Endothelial cell of umbilical vein (primary cell): ENCODE data around the gene EIF4B. TPM values are rescaled to one million over a fixed set of nuclear protein-coding genes. Genes with fewer than 3 reads are reported as not detected.

Experiments
- BruUV-seq: library from RNA; stranded (reverse); fragments of 400-500 nt; replicated peaks from 2 replicates; lab custom pipeline; 2021; lab: Mats Ljungman, UMichigan
- CTCF ChIA-PET: fragments of 300-600, 350-600 bp; sonication (Branson Sonifier 250); formaldehyde crosslinking; loops from one replicate; lab custom pipeline; 2021; ENCODE audit warnings: antibody characterized with exemption, inconsistent platforms; lab: Charles Lee
- POLR2A ChIA-PET: fragments of 300-600, 350-600 bp; sonication (Branson Sonifier 250); formaldehyde crosslinking; loops from one replicate; lab custom pipeline; 2021; ENCODE audit warnings: antibody characterized with exemption, inconsistent platforms; lab: Charles Lee
- DNase-seq: peaks from one replicate; pipeline ENCODE4 v3.0.0-alpha.2; 2011; ENCODE audit warnings: low read depth, low spot score
- FAIRE-seq: peaks from 2 replicates; lab custom pipeline; 2011; peaks lifted over from hg19 to GRCh38; lab: Jason Lieb, UNC
- H2AFZ ChIP-seq: 2 replicates; pipeline ENCODE4 v1.6.0; 2012; ENCODE audit warnings: low read depth, low read length, control low read depth, inconsistent platforms
- H3K27ac ChIP-seq: 2 replicates; pipeline ENCODE4 v1.5.1; 2011; ENCODE audit warnings: low read depth, mild to moderate bottlenecking, control low read depth, low read length, moderate library complexity; ENCODE audit not compliant: insufficient read depth
- H3K27me3 ChIP-seq, 2 experiments: 2 replicates each; pipeline versions ENCODE4 v1.6.0 to v1.6.1; 2011; ENCODE audit warnings: low read length in 2 of 2, mixed read lengths in 1 of 2; ENCODE audit not compliant: control insufficient read depth in 2 of 2, insufficient read depth in 2 of 2
- H3K36me3 ChIP-seq, 2 experiments: 2 replicates in 1 of 2; 3 replicates in 1 of 2; pipeline ENCODE4 v1.5.1; 2011; ENCODE audit warnings: low read length in 2 of 2, mild to moderate bottlenecking in 1 of 2, moderate library complexity in 1 of 2; ENCODE audit not compliant: control insufficient read depth in 2 of 2, insufficient read depth in 2 of 2; ENCODE audit errors: extremely low read depth in 1 of 2
- H3K4me1 ChIP-seq: 3 replicates; pipeline ENCODE4 v1.5.1; 2011; ENCODE audit warnings: mild to moderate bottlenecking, low read length; ENCODE audit not compliant: control insufficient read depth, insufficient read depth; ENCODE audit errors: extremely low read depth
- H3K4me2 ChIP-seq: 2 replicates; pipeline ENCODE4 v1.6.1; 2011; ENCODE audit warnings: low read length, control low read depth, mixed read lengths; ENCODE audit not compliant: insufficient read depth
- H3K4me3 ChIP-seq, 3 experiments: fragments of 200-600 bp in 1 of 3; sonication (generic), shearing (Covaris generic) in 1 of 3; replicated peaks in 1 of 3; 2 replicates each; pipeline ENCODE4 v1.5.1; 2011 to 2016; ENCODE audit warnings: control low read depth in 3 of 3, low read length in 3 of 3, mild to moderate bottlenecking in 2 of 3, inconsistent platforms in 1 of 3, low read depth in 1 of 3, moderate library complexity in 1 of 3; ENCODE audit not compliant: insufficient read depth in 1 of 3
- H3K79me2 ChIP-seq: 2 replicates; pipeline ENCODE4 v1.6.0; 2012; ENCODE audit warnings: low read length, inconsistent platforms; ENCODE audit not compliant: control insufficient read depth, insufficient read depth
- H3K9ac ChIP-seq: replicated peaks from 2 replicates; pipeline ENCODE3; 2011; ENCODE audit warnings: low read length, control low read depth; ENCODE audit not compliant: insufficient read depth; ENCODE audit errors: extremely low read depth
- H3K9me1 ChIP-seq: replicated peaks from 3 replicates; pipeline ENCODE4 v1.6.0; 2011; ENCODE audit warnings: mild to moderate bottlenecking, low read length; ENCODE audit not compliant: control insufficient read depth, insufficient read depth; ENCODE audit errors: extremely low read depth
- H3K9me3 ChIP-seq: replicated peaks from 2 replicates; pipeline ENCODE4 v1.5.1; 2012; ENCODE audit warnings: low read length, inconsistent platforms; ENCODE audit not compliant: control insufficient read depth, insufficient read depth
- H4K20me1 ChIP-seq: replicated peaks from 2 replicates; pipeline ENCODE3; 2011; ENCODE audit warnings: mild to moderate bottlenecking, low read length; ENCODE audit not compliant: control insufficient read depth, insufficient read depth; ENCODE audit errors: extremely low read depth
- CTCF ChIP-seq, 2 donors: IDR thresholded peaks; 1 replicate in 1 of 2; 2 replicates in 1 of 2; pipeline ENCODE4 v1.5.1; 2011; ENCODE audit warnings: low read length in 2 of 2, mild to moderate bottlenecking in 2 of 2, moderate library complexity in 2 of 2, control low read depth in 1 of 2, inconsistent platforms in 1 of 2, low read depth in 1 of 2; ENCODE audit not compliant: insufficient read depth in 1 of 2; ENCODE audit errors: extremely low read depth in 1 of 2
- EZH2 ChIP-seq: IDR thresholded peaks from 2 replicates; pipeline ENCODE4 v1.6.1; 2012; ENCODE audit warnings: borderline replicate concordance, low read depth, mild to moderate bottlenecking, moderate library complexity, low read length, inconsistent platforms; ENCODE audit not compliant: severe bottlenecking
- FOS ChIP-seq: IDR thresholded peaks from 2 replicates; pipeline ENCODE4 v1.6.1; 2011; ENCODE audit warnings: mild to moderate bottlenecking, low read length, moderate library complexity, borderline replicate concordance; ENCODE audit not compliant: insufficient read depth
- GATA2 ChIP-seq: IDR thresholded peaks from 2 replicates; pipeline ENCODE4 v1.7.0; 2011; ENCODE audit warnings: low read depth, mild to moderate bottlenecking, moderate library complexity, mixed read lengths, low read length; ENCODE audit not compliant: insufficient read length, insufficient read depth
- JUN ChIP-seq: IDR thresholded peaks from 2 replicates; pipeline ENCODE4 v1.6.1; 2011; ENCODE audit warnings: borderline replicate concordance, low read depth; ENCODE audit not compliant: insufficient read length, insufficient read depth
- MAX ChIP-seq: IDR thresholded peaks from 2 replicates; pipeline ENCODE4 v1.6.1; 2011; ENCODE audit not compliant: insufficient read depth, insufficient read length
- MYC ChIP-seq: IDR thresholded peaks from one replicate; pipeline ENCODE4 v1.6.1; 2011; ENCODE audit warnings: mild to moderate bottlenecking, low read depth, low read length
- POLR2AphosphoS5 ChIP-seq: IDR thresholded peaks from 2 replicates; pipeline ENCODE4 v1.6.1; 2012; ENCODE audit warnings: low read depth, mild to moderate bottlenecking, control low read depth, low read length, moderate library complexity; ENCODE audit not compliant: insufficient read depth
- dilution Hi-C: fragments of 300-500 bp; cut with MboI; formaldehyde crosslinking; loops from one replicate; pipeline ENCODE4 v1.15.0; 2019; ENCODE audit warnings: low sequenced_read_pairs; ENCODE audit not compliant: extremely low pct_ligation_motif_present
- intact Hi-C: fragments of 100-400 bp; cut with micrococcal nuclease; formaldehyde crosslinking; loops from one replicate; pipeline ENCODE4 v1.10.0; 2022
- polyA plus RNA-seq, 4 experiments: library from polyadenylated mRNA; depleted of rRNA in 3 of 4; stranded (reverse) in 3 of 4; unstranded in 1 of 4; fragments of >200 nt; gene quantifications; 2 replicates each; pipeline versions ENCODE4 v1.2.1 to v1.2.3, GENCODE V29; 2011 to 2012; ENCODE audit warnings: missing spikeins in 1 of 4
- total RNA-seq: library from RNA; stranded (reverse); gene quantifications from 2 replicates; pipeline ENCODE4 v1.2.3, GENCODE V29; 2021

EIF4B gene
- total and polyA plus RNA-seq, 2 donors (not counting 3 experiments of a cell fraction or from before 2014, with no cell fraction given): 233 to 382 TPM

GRCh38 chr12:53044052-53044581 is 37.9 kb downstream of the EIF4B start:
- H3K4me3 ChIP-seq: no peak overlapping the region
- H3K27ac ChIP-seq: no peak overlapping the region
- no peaks in the 10 kb centered on the region for H3K9me1 ChIP-seq
- ChIA-PET POLR2A (no interaction called here), CTCF (interaction anchor here (1.1 to 1.9 kb wide), 4 partner anchors 9 to 154 kb away, joined by 3 to 8 read pairs (median 4); no protein-coding TSS in a partner anchor)
- peaks cover 2 to 8% of the 10 kb centered on the region in 2 experiments for H3K36me3 ChIP-seq
- FAIRE-seq: no peak
- no peak overlapping the region for H3K9ac ChIP-seq
- no TSS peak for BruUV-seq
- DNase-seq: no peak
- no peak overlapping the region for H2AFZ ChIP-seq
- TF ChIP-seq EZH2 (no peak), POLR2AphosphoS5 (no peak), GATA2 (no peak), CTCF (IDR thresholded peaks at IDR 0.05; ENCODE audit: extremely low read depth in 1 of 2, insufficient read depth in 1 of 2, low read depth in 1 of 2, low read length in 2 of 2) (no peak), JUN (no peak), MYC (no peak), MAX (no peak), FOS (no peak)
- no peak overlapping the region for H3K4me2 ChIP-seq
- dilution Hi-C loops: no loop called here
- no peaks in the 10 kb centered on the region for H3K27me3 ChIP-seq
- H3K4me1 ChIP-seq: peaks cover 40% of the 10 kb centered on the region
- no peaks in the 10 kb centered on the region for H3K9me3 ChIP-seq
- H3K79me2 ChIP-seq: no peaks in the 10 kb centered on the region
- intact Hi-C loops: no loop called here
- H4K20me1 ChIP-seq: no peaks in the 10 kb centered on the region
